Spleen (tissue), 11 donors: ENCODE measurements around the gene SRSF5. TPM values are rescaled to one million over a fixed set of nuclear protein-coding genes. Genes with fewer than 3 reads are reported as not detected.

Source experiments
- DNase-seq: peaks from one replicate; pipeline ENCODE4 v3.0.0-alpha.2; 2020
- H3K27ac ChIP-seq, 8 donors: fragments of 200-600 bp; sonication (generic) in 7 of 8; 1 replicate in 4 of 8; 2 replicates in 4 of 8; pipeline versions ENCODE4 v1.5.0 to v1.8.0; 2016 to 2021; ENCODE audit warnings: inconsistent platforms in 4 of 8, mild to moderate bottlenecking in 4 of 8, moderate library complexity in 1 of 8
- H3K27me3 ChIP-seq, 7 donors: fragments of 200-600 bp; sonication (generic) in 6 of 7; replicated peaks in 1 of 7; 1 replicate in 4 of 7; 2 replicates in 3 of 7; pipeline versions ENCODE4 v1.5.0 to v1.8.0; 2016 to 2021; ENCODE audit warnings: inconsistent platforms in 3 of 7, mild to moderate bottlenecking in 1 of 7
- H3K36me3 ChIP-seq, 6 donors: fragments of 200-600 bp; sonication (generic) in 5 of 6; 1 replicate in 4 of 6; 2 replicates in 2 of 6; pipeline versions ENCODE4 v1.5.0 to v1.8.0; 2016 to 2021; ENCODE audit warnings: inconsistent platforms in 2 of 6
- H3K4me1 ChIP-seq, 6 donors: fragments of 200-600 bp; sonication (generic) in 5 of 6; 1 replicate in 3 of 6; 2 replicates in 3 of 6; pipeline versions ENCODE4 v1.5.0 to v1.8.0; 2016 to 2021; ENCODE audit warnings: inconsistent platforms in 3 of 6
- H3K4me3 ChIP-seq, 8 donors: fragments of 200-600 bp; sonication (generic) in 7 of 8; 1 replicate in 4 of 8; 2 replicates in 4 of 8; pipeline versions ENCODE4 v1.5.0 to v1.8.0; 2016 to 2021; ENCODE audit warnings: inconsistent platforms in 4 of 8, mild to moderate bottlenecking in 4 of 8, moderate library complexity in 2 of 8
- H3K9me3 ChIP-seq, 8 donors: fragments of 200-600 bp; sonication (generic) in 7 of 8; 1 replicate in 4 of 8; 2 replicates in 4 of 8; pipeline versions ENCODE4 v1.5.0 to v1.8.0; 2016 to 2021; ENCODE audit warnings: inconsistent platforms in 4 of 8
- POLR2A ChIP-seq, 3 donors: fragments of 450-650 bp; IDR thresholded peaks; one replicate each; pipeline ENCODE4 v1.5.1; 2017; ENCODE audit warnings: antibody characterized with exemption in 3 of 3, mild to moderate bottlenecking in 1 of 3
- POLR2AphosphoS5 ChIP-seq, 3 donors: sonication (generic); formaldehyde crosslinking; IDR thresholded peaks; one replicate each; pipeline ENCODE4 v1.5.1; 2017; ENCODE audit warnings: antibody characterized with exemption in 3 of 3
- WGBS, 5 donors: extraction: QIAGEN DNeasy Blood & Tissue Kit in 3 of 5; methylation state at CpG; one replicate each; pipeline versions ENCODE4 v1.1.5 to v1.1.7; 2013 to 2018; 5-methylcytosine and 5-hydroxymethylcytosine counted together
- intact Hi-C: fragments of 100-400 bp; cut with DNase I; formaldehyde crosslinking; loops from one replicate; pipeline ENCODE4 v1.15.0; 2023; ENCODE audit warnings: low total_unique reads
- polyA plus RNA-seq, 3 donors: library from polyadenylated mRNA; stranded (reverse); fragments of 200-250 nt; gene quantifications; one replicate each; pipeline ENCODE4 v1.2.1, GENCODE V29; 2013
- small RNA-seq, 4 donors: library from RNA; depleted of rRNA; stranded (forward); fragments of <200 nt; gene quantifications; one replicate each; pipeline ENCODE3, GENCODE V24; 2016
- total RNA-seq, 7 donors: library from RNA; depleted of rRNA in 3 of 7; stranded (reverse); fragments of >200 nt in 3 of 7; fragmentation: NEBNext Ultra II Directional in 4 of 7; extraction: Animal tissue kit (Norgen Biotek cat#: 25700) in 4 of 7; gene quantifications; one replicate each; pipeline versions ENCODE4 v1.1.0 to v1.2.1, GENCODE V29; 2016 to 2021
- TF ChIP-seq, protein P1 (sequence below), 11 experiments: fragments of 200-600 bp in 7 of 11; fragments of 450-650 bp in 4 of 11; sonication (generic) in 4 of 11; IDR thresholded peaks in 8 of 11; conservative IDR thresholded peaks in 3 of 11; 1 replicate in 7 of 11; 2 replicates in 4 of 11; pipeline versions ENCODE4 v1.4.0 to v1.8.0; 2016 to 2021; ENCODE audit warnings: antibody characterized with exemption in 11 of 11, inconsistent platforms in 4 of 11, mild to moderate bottlenecking in 1 of 11
- donor health status: healthy with polysubstance abuse.
- donor health status: DM: no; HTN: no; CAD: no; lungs with moderate emphysema.
- donor health status: DM: no; HTN: no; CAD: no.
- donor health status: Bipolar disorder and iron deficiency.
- donor health status: healthy.
- donor health status: DM: no; HTN: no; CAD: no.
- donor health status: DM: yes; HTN: yes; CAD: no.

Gene SRSF5
- total and polyA plus RNA-seq, 10 donors, result 366 to 612 (median 483) TPM

DNA sequence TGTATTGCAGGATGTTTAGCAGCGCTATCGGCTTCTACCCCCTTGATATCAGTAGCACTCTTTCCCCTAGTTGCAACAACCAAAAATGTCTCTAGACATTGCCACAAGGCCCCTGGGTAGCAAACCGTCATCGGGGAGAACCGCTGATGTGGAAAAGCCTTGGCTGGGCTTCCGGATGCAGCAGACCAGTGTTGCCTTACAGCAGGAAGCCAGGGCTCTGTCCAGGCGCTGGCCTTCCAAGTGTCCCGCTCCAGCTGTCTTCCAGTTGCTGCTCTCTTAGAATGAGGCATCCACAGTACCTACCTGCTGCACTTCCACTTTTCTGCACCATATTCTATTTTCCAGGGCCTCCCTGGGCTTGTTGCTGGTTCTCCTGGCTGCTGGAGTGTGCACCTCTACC is 52.7 kb downstream of the SRSF5 start:
- peak; percentile 78 for DNase-seq
- no peaks in the 10 kb centered on the region for H3K9me3 ChIP-seq
- no peak overlapping the region for H3K27ac ChIP-seq
- intact Hi-C loops, result loop anchor here (2.0 kb wide), 1 partner anchor 207 kb away; no protein-coding TSS in a partner anchor
- H3K36me3 ChIP-seq, result no peaks in the 10 kb centered on the region
- no peak overlapping the region for H3K4me3 ChIP-seq
- TF ChIP-seq POLR2AphosphoS5 (IDR thresholded peaks at IDR 0.05), result peak in 2 of 3 donors; percentile 37 to 52
- TF ChIP-seq, protein P1, sequence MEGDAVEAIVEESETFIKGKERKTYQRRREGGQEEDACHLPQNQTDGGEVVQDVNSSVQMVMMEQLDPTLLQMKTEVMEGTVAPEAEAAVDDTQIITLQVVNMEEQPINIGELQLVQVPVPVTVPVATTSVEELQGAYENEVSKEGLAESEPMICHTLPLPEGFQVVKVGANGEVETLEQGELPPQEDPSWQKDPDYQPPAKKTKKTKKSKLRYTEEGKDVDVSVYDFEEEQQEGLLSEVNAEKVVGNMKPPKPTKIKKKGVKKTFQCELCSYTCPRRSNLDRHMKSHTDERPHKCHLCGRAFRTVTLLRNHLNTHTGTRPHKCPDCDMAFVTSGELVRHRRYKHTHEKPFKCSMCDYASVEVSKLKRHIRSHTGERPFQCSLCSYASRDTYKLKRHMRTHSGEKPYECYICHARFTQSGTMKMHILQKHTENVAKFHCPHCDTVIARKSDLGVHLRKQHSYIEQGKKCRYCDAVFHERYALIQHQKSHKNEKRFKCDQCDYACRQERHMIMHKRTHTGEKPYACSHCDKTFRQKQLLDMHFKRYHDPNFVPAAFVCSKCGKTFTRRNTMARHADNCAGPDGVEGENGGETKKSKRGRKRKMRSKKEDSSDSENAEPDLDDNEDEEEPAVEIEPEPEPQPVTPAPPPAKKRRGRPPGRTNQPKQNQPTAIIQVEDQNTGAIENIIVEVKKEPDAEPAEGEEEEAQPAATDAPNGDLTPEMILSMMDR (IDR thresholded peaks at IDR 0.05 in 8 of 11, conservative IDR thresholded peaks at IDR 0.05 in 3 of 11), result no peak
- peaks cover 7 to 16% (median 12%) of the 10 kb centered on the region in 6 donors for H3K4me1 ChIP-seq
- WGBS, 5 donors, result 68 to 90% (median 75%) methylated on average over 8 of the region's 8 CpGs
- H3K27me3 ChIP-seq, result peaks cover 0 to 22% (median 0%) of the 10 kb centered on the region in 7 donors

DNA sequence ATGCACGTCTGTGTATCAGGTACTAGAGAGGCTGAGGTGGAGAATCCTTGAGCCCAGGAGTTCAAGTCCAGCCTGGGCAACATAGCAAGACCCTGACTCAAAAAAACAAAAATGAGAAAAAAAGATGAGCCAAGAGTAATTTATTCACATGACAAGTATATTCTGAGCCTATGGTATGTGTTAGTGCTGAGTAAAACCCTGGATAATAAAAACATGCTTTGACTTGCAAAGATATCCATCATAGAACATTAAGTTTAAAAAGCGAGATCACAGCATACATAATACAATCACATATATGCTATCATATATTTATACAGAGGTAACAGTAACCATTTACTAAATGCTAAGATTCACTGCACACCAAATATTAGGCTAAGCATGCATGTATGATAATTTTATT is 54.0 kb downstream of the SRSF5 start:
- H3K36me3 ChIP-seq, result no peaks in the 10 kb centered on the region
- peaks cover 0 to 22% (median 0%) of the 10 kb centered on the region in 7 donors for H3K27me3 ChIP-seq
- intact Hi-C loops, result no loop called here
- H3K4me1 ChIP-seq, result peaks cover 7 to 16% (median 12%) of the 10 kb centered on the region in 6 donors
- DNase-seq, result no peak
- H3K9me3 ChIP-seq, result peaks cover 0 to 8% (median 0%) of the 10 kb centered on the region in 8 donors
- H3K27ac ChIP-seq, result no peak overlapping the region
- 75 to 90% (median 81%) methylated on average over 2 of the region's 2 CpGs for WGBS, 5 donors
- H3K4me3 ChIP-seq, result no peak overlapping the region
- TF ChIP-seq POLR2AphosphoS5 (IDR thresholded peaks at IDR 0.05), result no peak
- TF ChIP-seq POLR2A (IDR thresholded peaks at IDR 0.05), result no peak
- TF ChIP-seq, protein P1 (IDR thresholded peaks at IDR 0.05 in 8 of 11, conservative IDR thresholded peaks at IDR 0.05 in 3 of 11), result no peak

Small RNAs within 50 kb of the gene (small RNA-seq; reads per million reads assigned to genes)
- 0 reads per million in 4 donors for gene RF00614

Other genes with a start within 250 kb of the SRSF5 start
- not detected for gene CCDC177, start 192.3 kb upstream of the SRSF5 start, total RNA-seq
- not detected for gene CCDC177, start 192.3 kb upstream of the SRSF5 start, polyA plus RNA-seq
- gene SUSD6, start 155.5 kb upstream of the SRSF5 start, total RNA-seq, result 100 to 1,000 TPM in 3 of 7 donors, 10 to 100 TPM in 4; 76.1 to 120 (median 96.1) TPM
- 10 to 100 TPM; 10.7 to 20.4 (median 11.3) TPM for gene SUSD6, start 155.5 kb upstream of the SRSF5 start, polyA plus RNA-seq
- not detected for gene SLC10A1, start 30.1 kb downstream of the SRSF5 start, total RNA-seq
- not detected for gene SLC10A1, start 30.1 kb downstream of the SRSF5 start, polyA plus RNA-seq
- 100 to 1,000 TPM in 1 of 7 donors, 10 to 100 TPM in 6; 12.5 to 108 (median 52.8) TPM for gene SMOC1, start 112.3 kb downstream of the SRSF5 start, total RNA-seq
- 10 to 100 TPM in 1 of 3 donors, 1 to 10 TPM in 2; 6.1 to 13.9 (median 9.2) TPM for gene SMOC1, start 112.3 kb downstream of the SRSF5 start, polyA plus RNA-seq